Suprapubic skin (tissue), 4 donors: ENCODE measurements around the gene IQGAP2. TPM values are rescaled to one million over a fixed set of nuclear protein-coding genes. Genes with fewer than 3 reads are reported as not detected.

Experiments
- DNase-seq, 2 donors: peaks; one replicate each; pipeline ENCODE4 v3.0.0-alpha.2; 2019; ENCODE audit warnings: low spot score in 2 of 2
- H3K27ac ChIP-seq: fragments of 200-600 bp; sonication (generic); one replicate; pipeline ENCODE4 v1.5.1; 2019
- H3K27me3 ChIP-seq: fragments of 200-600 bp; sonication (generic); one replicate; pipeline ENCODE4 v1.5.1; 2019
- H3K36me3 ChIP-seq: fragments of 200-600 bp; sonication (generic); one replicate; pipeline ENCODE4 v1.5.1; 2019
- H3K4me1 ChIP-seq: fragments of 200-600 bp; sonication (generic); one replicate; pipeline ENCODE4 v1.5.1; 2019
- H3K4me3 ChIP-seq: fragments of 200-600 bp; sonication (generic); one replicate; pipeline ENCODE4 v1.5.1; 2019; ENCODE audit warnings: mild to moderate bottlenecking
- H3K9me3 ChIP-seq: fragments of 200-600 bp; sonication (generic); one replicate; pipeline ENCODE4 v1.5.1; 2019
- CTCF ChIP-seq, 2 donors: fragments of 200-600 bp in 1 of 2; fragments of 450-650 bp in 1 of 2; sonication (generic) in 1 of 2; IDR thresholded peaks; one replicate each; pipeline ENCODE4 v1.5.1; 2016 to 2019; ENCODE audit warnings: antibody characterized with exemption in 2 of 2, mild to moderate bottlenecking in 1 of 2, moderate library complexity in 1 of 2
- EP300 ChIP-seq: sonication (generic); formaldehyde crosslinking; IDR thresholded peaks from one replicate; pipeline ENCODE4 v1.6.1; 2017; ENCODE audit warnings: antibody characterized with exemption
- POLR2A ChIP-seq, 2 donors: fragments of 450-650 bp; IDR thresholded peaks; one replicate each; pipeline ENCODE4 v1.6.1; 2017; ENCODE audit warnings: antibody characterized with exemption in 2 of 2, mild to moderate bottlenecking in 2 of 2, moderate library complexity in 2 of 2
- POLR2AphosphoS5 ChIP-seq, 3 donors: sonication (generic); formaldehyde crosslinking; IDR thresholded peaks; one replicate each; pipeline ENCODE4 v1.6.1; 2017; ENCODE audit warnings: antibody characterized with exemption in 3 of 3
- WGBS: methylation state at CpG from one replicate; pipeline ENCODE4 v1.1.5; 2018; 5-methylcytosine and 5-hydroxymethylcytosine counted together
- total RNA-seq, 4 donors: library from RNA; depleted of rRNA; stranded (reverse); fragments of >200 nt; gene quantifications; one replicate each; pipeline ENCODE4 v1.1.0, GENCODE V29; 2016

IQGAP2 gene
- total RNA-seq, 4 donors from 2014 or later, result 10.1 to 49.0 (median 12.8) TPM

- TF ChIP-seq POLR2A (IDR thresholded peaks at IDR 0.05), result no peak
- TF ChIP-seq POLR2AphosphoS5 (IDR thresholded peaks at IDR 0.05), result no peak
- no peak for TF ChIP-seq EP300
- no peak for TF ChIP-seq CTCF (IDR thresholded peaks at IDR 0.05)
- H3K27ac ChIP-seq, result no peak overlapping the region
- H3K4me1 ChIP-seq, result no peaks in the 10 kb centered on the region
- H3K4me3 ChIP-seq, result no peak overlapping the region
- DNase-seq, result no peak
- H3K27me3 ChIP-seq, result no peaks in the 10 kb centered on the region
- 76% methylated on average over 5 of the region's 5 CpGs for WGBS
- H3K36me3 ChIP-seq, result no peaks in the 10 kb centered on the region
- no peaks in the 10 kb centered on the region for H3K9me3 ChIP-seq
Observed at GRCh38 chr5:76500633-76501393, 97.7 kb downstream of the IQGAP2 start.

DNA sequence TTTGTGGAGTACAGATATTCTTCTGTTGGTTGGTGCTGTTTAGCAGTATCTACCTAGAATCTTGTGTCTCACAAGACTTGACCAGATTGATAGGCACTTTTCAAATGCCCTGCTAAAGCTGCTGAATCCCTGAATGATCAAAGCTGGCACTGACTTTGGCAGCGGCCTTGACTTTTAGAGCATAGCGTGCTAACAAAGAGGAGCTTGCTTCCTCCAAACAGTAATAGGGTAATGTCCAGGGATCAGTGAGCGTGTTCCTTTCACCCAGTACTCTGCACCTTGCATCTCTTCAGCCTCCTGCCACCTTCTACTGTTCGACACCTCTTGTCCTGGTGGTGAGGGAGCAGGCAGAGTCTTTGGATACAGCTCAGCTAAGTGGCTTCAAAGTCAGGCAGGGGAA is 100.8 kb downstream of the IQGAP2 start:
- Histone ChIP-seq H3K27me3 (no peaks in the 10 kb centered on the region), H3K36me3 (no peaks in the 10 kb centered on the region), H3K4me1 (no peaks in the 10 kb centered on the region), H3K9me3 (no peaks in the 10 kb centered on the region), H3K27ac (no peak overlapping the region), H3K4me3 (no peak overlapping the region)
- WGBS, result 95% methylated on average over 4 of the region's 4 CpGs
- TF ChIP-seq CTCF (IDR thresholded peaks at IDR 0.05), result no peak
- no peak for TF ChIP-seq POLR2A (IDR thresholded peaks at IDR 0.05)
- TF ChIP-seq EP300, result no peak
- TF ChIP-seq POLR2AphosphoS5 (IDR thresholded peaks at IDR 0.05), result no peak
- DNase-seq, result no peak

- DNase-seq, result no peak
- Histone ChIP-seq H3K4me1 (no peaks in the 10 kb centered on the region), H3K27me3 (no peaks in the 10 kb centered on the region), H3K36me3 (no peaks in the 10 kb centered on the region), H3K27ac (no peak overlapping the region), H3K9me3 (no peaks in the 10 kb centered on the region), H3K4me3 (no peak overlapping the region)
- TF ChIP-seq POLR2A (IDR thresholded peaks at IDR 0.05) (no peak), EP300 (no peak), POLR2AphosphoS5 (IDR thresholded peaks at IDR 0.05) (no peak), CTCF (IDR thresholded peaks at IDR 0.05) (no peak)
- 71% methylated on average over 4 of the region's 4 CpGs for WGBS
Observed at GRCh38 chr5:76504901-76505564, 101.9 kb downstream of the IQGAP2 start.

GRCh38 chr5:76513476-76513875 is 110.4 kb downstream of the IQGAP2 start:
- whole genome bisulfite sequencing, result 17% methylated on average over 1 of the region's 1 CpG
- no peak for DNase-seq
- no peak overlapping the region for H3K27ac ChIP-seq
- H3K4me3 ChIP-seq, result no peak overlapping the region
- H3K36me3 ChIP-seq, result no peaks in the 10 kb centered on the region
- H3K9me3 ChIP-seq, result no peaks in the 10 kb centered on the region
- no peaks in the 10 kb centered on the region for H3K27me3 ChIP-seq
- TF ChIP-seq EP300, result no peak
- no peak for TF ChIP-seq POLR2A (IDR thresholded peaks at IDR 0.05)
- no peak for TF ChIP-seq POLR2AphosphoS5 (IDR thresholded peaks at IDR 0.05)
- no peak for TF ChIP-seq CTCF (IDR thresholded peaks at IDR 0.05)
- no peaks in the 10 kb centered on the region for H3K4me1 ChIP-seq

- H3K27ac ChIP-seq, result no peak overlapping the region
- H3K4me1 ChIP-seq, result no peaks in the 10 kb centered on the region
Observed at GRCh38 chr5:76514292-76514691, 111.2 kb downstream of the IQGAP2 start.

More at GRCh38 chr5:76514292-76514691, 111.2 kb downstream of the IQGAP2 start:
- Histone ChIP-seq H3K4me3 (no peak overlapping the region), H3K9me3 (no peaks in the 10 kb centered on the region), H3K36me3 (no peaks in the 10 kb centered on the region), H3K27me3 (no peaks in the 10 kb centered on the region)
- TF ChIP-seq POLR2A (IDR thresholded peaks at IDR 0.05) (no peak), POLR2AphosphoS5 (IDR thresholded peaks at IDR 0.05) (no peak), EP300 (no peak), CTCF (IDR thresholded peaks at IDR 0.05) (no peak)
- no peak for DNase-seq
- 73% methylated on average over 4 of the region's 4 CpGs for WGBS
